GM10248 (cell line): ENCODE data around the gene PRG2.

ENCODE experiments used
- CTCF ChIA-PET: fragments of 300-600 bp; sonication (Branson Sonifier 250); formaldehyde crosslinking; extraction: SDS; loops from one replicate; lab custom pipeline; 2021; ENCODE audit warnings: antibody characterized with exemption; lab: Yijun Ruan, JAX
- POLR2A ChIA-PET: fragments of 350-650 bp; sonication (Branson Sonifier 250); formaldehyde crosslinking; extraction: SDS; loops from one replicate; lab custom pipeline; 2020; ENCODE audit warnings: antibody characterized with exemption; lab: Yijun Ruan, JAX
- DNase-seq: peaks from one replicate; pipeline ENCODE4 v3.0.0; 2012; ENCODE audit errors: extremely low spot score
- TF ChIP-seq, protein P1 (sequence below): IDR thresholded peaks from 2 replicates; pipeline ENCODE4 v1.5.1; 2012; ENCODE audit warnings: mild to moderate bottlenecking, low read depth; ENCODE audit errors: extremely low read depth, missing control alignments, control extremely low read depth

Gene PRG2

DNA sequence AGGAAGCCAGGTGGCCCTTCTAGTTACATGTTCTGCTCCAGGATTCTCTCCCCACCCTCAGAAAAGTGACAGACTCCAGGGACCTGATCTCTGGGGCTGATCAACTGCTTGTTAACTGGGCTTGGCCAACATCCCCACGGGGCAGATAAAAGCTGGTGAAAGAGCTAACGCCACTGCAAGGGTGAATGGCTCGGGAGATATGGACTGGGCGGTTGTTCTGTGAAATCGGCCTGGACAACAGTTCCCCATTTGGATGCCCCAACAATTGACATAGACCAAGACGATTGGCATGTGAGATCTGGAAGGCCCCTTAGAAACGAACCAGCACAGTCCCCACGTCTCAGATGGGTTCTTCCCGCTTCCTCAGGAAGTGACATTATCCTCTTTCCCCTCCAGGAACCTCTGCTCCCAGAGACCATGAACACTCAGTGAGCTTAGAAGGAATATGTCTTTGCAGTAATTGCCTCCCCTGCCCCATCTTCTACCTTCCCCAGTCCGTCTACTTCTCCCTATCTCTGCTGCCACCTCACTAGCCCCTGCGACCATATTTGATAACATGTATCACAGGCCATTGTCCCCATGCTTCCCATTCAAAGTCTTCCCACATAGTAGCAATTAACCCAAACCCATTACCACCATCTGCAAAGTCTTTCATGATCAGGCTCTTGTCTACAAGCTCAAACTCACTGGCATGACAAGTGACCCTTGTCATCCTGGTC lies 5.6 kb upstream of the PRG2 start:
- CTCF ChIA-PET: interaction anchor here (1.0 to 2.4 kb wide), 4 partner anchors 25 to 248 kb away, joined by 3 to 8 read pairs (median 3); no protein-coding TSS in a partner anchor
- TF ChIP-seq, protein P1, sequence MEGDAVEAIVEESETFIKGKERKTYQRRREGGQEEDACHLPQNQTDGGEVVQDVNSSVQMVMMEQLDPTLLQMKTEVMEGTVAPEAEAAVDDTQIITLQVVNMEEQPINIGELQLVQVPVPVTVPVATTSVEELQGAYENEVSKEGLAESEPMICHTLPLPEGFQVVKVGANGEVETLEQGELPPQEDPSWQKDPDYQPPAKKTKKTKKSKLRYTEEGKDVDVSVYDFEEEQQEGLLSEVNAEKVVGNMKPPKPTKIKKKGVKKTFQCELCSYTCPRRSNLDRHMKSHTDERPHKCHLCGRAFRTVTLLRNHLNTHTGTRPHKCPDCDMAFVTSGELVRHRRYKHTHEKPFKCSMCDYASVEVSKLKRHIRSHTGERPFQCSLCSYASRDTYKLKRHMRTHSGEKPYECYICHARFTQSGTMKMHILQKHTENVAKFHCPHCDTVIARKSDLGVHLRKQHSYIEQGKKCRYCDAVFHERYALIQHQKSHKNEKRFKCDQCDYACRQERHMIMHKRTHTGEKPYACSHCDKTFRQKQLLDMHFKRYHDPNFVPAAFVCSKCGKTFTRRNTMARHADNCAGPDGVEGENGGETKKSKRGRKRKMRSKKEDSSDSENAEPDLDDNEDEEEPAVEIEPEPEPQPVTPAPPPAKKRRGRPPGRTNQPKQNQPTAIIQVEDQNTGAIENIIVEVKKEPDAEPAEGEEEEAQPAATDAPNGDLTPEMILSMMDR: no peak
- no peak for DNase-seq
- POLR2A ChIA-PET: interaction anchor here (0.5 kb wide), 1 partner anchor 40 kb away, joined by 3 read pairs; no protein-coding TSS in a partner anchor

DNA sequence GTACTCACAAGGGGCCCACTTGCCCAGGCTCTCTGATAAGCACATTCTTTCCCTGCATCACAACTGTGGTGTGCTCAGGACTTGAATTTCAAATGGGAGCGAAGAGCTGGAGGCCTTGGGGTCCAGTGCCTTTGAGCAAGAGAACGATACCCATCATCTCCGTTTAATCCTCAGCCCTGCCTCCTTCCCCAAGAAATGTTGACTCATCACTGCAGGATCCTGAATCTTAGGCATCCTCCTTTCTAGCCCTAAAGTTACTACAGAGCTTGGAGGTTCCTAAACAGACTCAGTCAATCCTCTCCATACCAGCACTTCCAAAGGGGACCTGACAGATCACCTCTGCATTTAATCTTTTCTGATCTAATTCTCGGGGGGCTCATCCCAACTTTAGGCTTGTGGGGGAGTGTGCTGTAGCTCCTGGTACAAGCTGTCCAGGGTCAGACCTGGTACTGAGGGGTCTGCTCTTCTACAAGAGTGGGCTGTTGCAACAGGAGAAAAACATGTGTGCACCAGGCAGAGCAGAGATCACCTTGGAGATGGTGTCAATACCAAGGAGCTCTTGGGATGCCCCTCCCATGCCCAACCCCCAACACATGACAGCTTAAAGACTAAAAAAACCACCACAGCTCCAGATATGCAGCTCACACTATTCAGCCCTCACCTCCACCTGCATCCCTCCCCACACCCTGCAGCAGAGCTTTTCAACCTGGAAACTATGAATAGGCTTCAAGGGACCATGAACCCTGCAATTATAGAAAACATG lies 3.9 kb upstream of the PRG2 start:
- ChIA-PET POLR2A (no interaction called here), CTCF (interaction anchor here (0.9 to 2.0 kb wide), 5 partner anchors 10 to 176 kb away, joined by 3 to 5 read pairs (median 3); no protein-coding TSS in a partner anchor)
- TF ChIP-seq, protein P1: no peak
- DNase-seq: no peak

DNA sequence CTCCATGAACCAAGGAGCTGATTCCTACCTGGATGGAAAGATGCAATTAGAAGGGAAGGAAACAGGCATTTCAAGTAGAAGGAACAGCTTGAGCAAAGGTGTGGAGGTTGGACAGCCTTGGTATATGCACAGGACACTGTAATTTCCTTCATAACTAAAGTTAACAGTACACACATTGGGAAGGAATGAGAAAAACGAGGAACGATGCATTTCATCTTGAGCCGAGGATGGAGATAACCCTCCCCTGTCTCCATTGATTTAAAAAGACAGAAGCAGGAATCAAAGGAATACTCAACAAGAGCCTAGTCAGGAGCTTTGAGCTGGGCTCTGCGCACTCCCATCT lies 2.3 kb upstream of the PRG2 start:
- no peak for DNase-seq
- ChIA-PET CTCF (interaction anchor here (1.1 to 2.0 kb wide), 5 partner anchors 9 to 38 kb away, joined by 3 to 5 read pairs (median 3); no protein-coding TSS in a partner anchor), POLR2A (no interaction called here)
- TF ChIP-seq, protein P1: no peak

DNA sequence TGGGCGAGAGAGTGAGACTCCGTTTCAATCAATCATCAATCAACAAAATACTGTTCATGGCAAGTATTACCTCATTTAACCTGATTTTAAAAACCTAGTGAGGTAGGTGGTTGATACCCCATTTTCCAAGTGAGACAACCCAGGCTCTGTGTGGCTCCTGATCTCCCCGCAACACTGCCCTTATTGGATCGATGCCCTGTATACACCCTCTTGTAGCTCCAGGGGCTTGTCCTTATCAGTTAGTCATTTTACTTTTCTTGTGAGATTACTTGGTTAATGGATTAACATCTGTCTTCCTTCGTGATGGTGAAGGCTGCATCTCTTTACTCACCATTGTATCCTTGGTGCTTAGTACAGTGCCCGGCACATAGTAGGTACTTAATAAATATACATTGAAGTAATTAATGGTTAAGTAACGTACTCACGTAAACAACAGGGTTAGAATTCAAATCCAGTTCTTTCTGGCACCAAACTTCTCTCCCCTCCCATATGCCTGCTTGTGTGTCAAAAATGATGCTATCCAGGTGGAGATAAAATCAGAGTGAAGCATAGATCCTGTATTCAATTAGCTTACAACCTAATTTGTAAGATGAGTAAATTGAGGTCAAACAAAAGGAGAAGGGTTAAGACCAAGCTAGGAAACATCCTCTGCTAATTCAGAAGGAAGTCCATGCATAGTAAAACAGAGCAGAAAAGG lies 1.8 kb upstream of the PRG2 start:
- no peak for DNase-seq
- CTCF ChIA-PET: interaction anchor here (1.1 to 2.0 kb wide), 6 partner anchors 8 to 38 kb away, joined by 3 to 5 read pairs (median 3); no protein-coding TSS in a partner anchor
- POLR2A ChIA-PET: no interaction called here
- TF ChIP-seq, protein P1: no peak

DNA sequence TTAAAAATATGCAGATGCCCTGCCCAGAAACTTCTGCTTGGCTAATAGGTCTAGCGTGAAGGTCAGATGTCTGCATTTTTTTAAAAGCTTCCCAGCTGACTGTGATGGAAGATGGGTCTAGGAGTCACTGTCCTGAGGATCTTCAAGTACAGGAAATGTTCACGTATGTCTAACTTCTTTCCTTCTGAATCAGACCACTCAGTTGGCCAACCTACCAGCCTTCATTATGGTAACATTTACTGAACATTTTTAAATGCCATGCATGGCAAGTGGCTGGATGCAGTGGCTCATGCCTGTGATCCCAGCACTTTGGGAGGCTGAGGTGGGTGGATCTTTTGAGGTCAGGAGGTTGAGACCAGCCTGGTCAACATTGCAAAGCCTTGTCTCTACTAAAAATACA lies 1.1 kb upstream of the PRG2 start:
- no peak for DNase-seq
- POLR2A ChIA-PET: no interaction called here
- TF ChIP-seq, protein P1: no peak
- CTCF ChIA-PET: interaction anchor here (1.0 to 1.2 kb wide), 2 partner anchors 9 to 250 kb away, joined by 3 read pairs; no protein-coding TSS in a partner anchor

DNA sequence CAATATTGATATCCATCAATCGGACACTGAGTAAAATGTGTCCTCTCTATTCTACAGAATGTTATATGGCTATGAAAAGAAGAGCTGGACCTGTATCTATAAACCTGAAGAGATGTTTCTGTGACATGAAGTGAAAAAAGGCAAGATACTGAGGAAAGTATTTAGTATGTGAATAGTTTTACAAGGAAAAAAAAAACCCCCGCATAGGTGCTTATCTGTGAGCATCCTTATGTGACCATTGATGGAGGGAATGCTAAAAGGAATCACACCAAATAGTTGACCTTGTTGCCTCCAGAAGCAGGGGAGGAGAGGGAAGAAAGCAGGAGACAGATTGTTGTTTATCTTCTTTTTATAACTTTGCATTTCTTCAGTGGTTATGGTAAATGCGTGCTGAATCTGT lies 661 bp upstream of the PRG2 start:
- TF ChIP-seq, protein P1: no peak
- no peak for DNase-seq
- ChIA-PET POLR2A (no interaction called here), CTCF (interaction anchor here (1.0 to 1.2 kb wide), 3 partner anchors 9 to 253 kb away, joined by 3 read pairs; no protein-coding TSS in a partner anchor)
